Bone marrow (tissue), 2 donors: ENCODE data around the gene GPC5.
"Not testable (repeated sequence)": the region's sequence is repeated elsewhere in the genome, so short reads cannot be mapped to it uniquely, and the experiment has no call there.

Source experiments
- DNase-seq, 2 donors: peaks; one replicate each; lab custom pipeline; 2025; lab: John Stamatoyannopoulos, UW

GPC5 gene

DNA sequence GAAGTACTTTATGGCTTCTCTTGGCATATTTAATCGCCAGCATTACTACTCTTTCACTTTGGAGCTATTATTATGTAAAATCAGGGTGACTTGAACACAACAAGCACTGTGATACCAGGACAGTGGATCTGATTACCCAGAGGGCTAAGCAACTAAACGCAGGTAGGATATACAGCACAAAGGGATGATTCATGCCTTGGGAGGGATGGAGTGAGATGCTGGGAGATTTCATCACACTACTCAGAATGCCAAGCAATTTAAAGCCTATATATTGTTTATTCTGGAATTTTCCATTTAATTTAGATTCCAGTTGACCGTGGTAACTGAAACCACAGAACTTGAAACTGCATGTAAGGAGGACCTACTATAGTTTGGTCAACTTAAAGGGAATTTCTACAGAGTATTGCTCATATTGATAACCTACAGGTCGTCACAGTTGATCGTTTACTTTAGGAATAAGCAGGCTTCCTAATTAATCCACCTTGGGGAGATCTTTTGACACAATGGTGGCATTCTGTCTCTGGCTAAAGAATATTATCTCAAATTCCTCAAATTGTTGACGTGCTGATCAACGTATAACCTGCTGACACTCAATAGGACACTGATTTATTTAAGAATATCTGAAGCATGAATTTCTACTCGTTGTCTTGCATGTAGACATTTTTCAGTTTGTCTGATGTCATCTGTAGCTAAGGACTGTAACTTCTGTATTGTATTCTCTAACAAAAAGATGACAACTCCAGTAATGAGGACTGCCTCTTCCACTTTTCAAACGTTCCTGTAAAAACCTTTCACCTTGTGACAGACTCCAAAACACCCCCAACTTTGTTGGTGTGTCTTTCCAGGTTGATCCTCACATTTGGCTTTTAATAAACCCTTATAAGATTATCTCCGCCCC lies 254.2 kb downstream of the GPC5 start:
- no peak for DNase-seq

DNA sequence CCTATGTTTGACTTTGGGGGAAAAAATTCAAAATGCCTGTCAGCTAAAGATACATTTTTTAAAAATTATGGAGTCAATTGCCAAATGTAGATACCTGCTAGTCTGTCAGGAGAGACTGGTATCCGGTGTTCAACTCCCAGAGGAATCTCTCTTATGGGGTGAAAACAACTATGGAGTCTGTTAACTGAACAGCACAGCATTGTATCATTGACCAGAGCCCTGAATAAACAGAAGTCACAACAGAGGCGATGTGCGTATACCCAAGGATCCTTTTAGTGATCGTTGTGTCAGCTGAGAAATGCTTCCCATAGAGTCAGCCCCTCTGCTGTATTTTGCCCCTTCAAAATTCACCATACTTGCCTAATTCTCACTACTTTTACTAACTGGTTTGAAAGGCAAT lies 257.3 kb downstream of the GPC5 start:
- no peak for DNase-seq

DNA sequence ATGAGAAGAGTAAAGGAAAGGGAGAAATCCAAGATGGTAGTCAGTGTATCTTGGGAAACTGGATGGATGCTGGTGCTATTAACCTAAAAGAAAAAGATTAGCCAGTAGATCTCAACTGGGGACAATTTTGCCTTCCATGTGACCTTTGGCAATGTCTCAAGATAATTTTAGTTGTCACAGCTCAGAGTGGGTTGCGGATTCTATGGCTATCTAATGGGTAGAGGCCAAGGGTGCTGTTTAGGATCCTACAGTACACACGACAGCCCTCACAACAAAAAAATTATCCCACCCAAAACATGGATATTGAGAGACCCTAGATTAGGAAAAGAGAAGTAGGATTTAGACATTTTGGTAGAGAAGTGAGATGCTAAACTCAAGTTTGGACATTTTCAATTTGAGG lies 258.9 kb downstream of the GPC5 start:
- DNase-seq, result no peak

DNA sequence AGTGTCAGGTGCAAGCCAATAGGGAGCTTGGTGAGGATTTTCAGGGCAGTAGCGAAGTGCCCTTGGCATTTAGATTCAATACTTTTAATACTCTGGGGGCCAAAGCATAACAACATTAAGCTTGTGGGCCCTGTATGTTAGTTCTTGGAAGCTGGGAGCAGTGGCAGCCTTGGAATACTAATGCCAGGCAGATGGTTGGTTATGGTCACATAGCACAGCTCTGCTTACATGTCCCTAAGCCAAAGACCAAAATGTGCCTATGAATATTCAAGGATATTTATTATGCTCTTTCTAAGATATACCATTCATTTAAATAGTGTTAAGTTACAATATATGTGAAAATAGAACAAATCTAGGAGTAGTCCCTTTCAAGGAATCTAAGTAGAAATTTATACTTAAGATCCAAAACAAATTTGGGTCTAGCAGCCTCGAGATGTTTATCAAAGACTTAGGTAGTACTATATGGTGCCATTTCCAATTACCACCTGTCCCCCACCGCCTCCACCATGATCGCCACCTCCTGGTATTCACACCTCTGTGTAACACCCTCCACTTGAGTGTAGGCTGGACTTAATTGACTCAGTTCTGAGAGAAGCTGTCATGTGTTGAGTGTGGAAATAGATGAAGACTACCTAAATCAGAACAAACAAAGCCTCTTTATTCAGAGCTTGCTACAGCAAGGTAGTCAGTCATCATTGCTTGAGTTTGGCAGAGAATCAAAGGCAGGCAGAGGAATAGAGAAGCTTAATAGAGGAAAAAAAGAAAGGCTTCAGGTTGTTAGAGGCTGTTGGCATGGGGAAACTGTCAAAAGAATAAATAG lies 261.0 kb downstream of the GPC5 start:
- no peak for DNase-seq

DNA sequence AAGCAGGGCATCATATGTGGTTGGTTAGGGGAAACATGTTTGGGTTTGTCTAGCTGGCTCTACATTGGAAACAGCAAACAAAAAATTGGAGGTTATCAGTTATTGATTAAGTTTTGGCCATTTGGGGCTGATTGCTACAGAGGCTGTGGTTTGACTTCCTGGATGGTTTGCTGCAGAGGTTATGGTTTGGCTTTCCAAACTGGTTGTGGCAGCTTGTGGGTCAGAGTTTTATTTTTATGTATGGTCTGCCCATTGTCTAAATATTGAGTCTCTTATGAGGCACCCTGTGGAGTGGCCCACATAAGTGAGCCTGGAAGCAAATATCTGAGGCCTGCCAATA lies 261.6 kb downstream of the GPC5 start:
- DNase-seq, result no peak

DNA sequence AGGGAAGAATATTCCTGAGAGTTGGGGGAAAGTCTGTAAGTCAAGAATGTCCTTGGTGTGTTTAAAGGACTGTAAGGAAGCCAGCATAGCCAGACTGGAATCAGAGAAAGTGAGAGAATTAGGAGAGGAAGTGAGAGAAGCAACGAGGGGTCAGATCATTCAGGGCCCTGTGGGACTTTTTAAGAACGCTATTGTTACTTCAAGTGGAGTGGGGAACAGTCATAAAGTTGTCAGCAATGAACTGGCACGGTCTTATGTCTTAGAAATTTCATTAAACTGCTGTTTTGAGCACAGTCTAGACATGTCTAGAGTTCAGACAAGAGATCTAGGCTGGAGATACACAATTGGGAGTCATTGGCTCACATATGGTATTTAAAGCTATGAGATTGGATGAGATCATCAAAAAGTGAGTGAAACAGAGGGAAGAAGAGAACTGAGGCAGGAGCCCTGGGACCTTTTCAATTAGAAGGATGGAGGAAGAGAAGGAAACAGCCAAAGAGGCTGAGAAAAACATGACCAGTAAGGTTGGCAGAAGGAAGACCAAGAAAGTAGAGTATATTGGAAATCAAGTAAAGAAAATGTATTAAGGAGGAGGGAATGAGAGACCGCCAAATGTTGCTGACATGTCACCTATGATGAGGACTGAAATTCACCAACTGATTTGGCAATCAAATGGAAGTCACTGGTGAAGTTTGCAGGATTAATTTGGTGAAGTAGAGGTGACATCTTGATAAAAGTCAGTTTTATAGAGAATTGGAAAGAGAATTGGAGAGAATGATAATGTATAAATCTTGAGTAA lies 263.5 kb downstream of the GPC5 start:
- no peak for DNase-seq

DNA sequence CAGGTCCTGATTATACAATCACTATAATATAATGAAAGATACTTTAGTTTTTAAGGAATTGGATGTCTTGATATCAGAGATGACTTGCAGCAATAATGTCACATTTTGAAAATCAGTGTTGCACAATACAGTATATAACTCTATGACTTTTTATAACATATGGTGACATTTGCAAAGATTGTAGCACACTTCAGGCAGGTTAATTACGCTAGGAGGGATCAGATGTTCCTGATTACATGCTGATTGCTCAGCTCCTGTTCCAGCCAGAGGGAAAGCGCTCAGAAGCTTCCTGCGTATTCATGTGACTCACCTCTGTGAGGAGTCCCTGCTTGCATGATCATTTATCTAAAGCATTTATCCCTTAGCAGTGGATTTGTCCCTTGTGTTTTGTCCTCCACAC lies 265.6 kb downstream of the GPC5 start:
- no peak for DNase-seq

DNA sequence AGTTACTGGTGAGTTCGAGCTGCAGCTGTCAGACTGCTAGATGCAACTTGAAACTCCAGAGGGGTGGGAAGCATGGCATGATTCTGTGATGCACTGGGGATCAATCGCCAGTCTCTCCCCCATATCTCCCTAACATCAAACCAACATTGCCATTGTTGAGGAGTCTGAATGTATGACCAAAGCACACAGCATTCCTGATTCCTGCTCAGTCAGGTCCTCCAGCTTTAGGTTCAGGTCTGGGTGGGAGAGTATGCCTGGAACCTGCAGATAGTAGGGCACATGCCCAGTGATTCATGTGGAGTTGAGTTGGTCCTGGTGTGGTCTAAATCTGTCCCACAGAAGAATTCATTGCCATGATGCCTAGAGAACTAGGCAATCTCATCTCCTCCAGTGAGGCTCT lies 269.1 kb downstream of the GPC5 start:
- DNase-seq, result no peak

DNA sequence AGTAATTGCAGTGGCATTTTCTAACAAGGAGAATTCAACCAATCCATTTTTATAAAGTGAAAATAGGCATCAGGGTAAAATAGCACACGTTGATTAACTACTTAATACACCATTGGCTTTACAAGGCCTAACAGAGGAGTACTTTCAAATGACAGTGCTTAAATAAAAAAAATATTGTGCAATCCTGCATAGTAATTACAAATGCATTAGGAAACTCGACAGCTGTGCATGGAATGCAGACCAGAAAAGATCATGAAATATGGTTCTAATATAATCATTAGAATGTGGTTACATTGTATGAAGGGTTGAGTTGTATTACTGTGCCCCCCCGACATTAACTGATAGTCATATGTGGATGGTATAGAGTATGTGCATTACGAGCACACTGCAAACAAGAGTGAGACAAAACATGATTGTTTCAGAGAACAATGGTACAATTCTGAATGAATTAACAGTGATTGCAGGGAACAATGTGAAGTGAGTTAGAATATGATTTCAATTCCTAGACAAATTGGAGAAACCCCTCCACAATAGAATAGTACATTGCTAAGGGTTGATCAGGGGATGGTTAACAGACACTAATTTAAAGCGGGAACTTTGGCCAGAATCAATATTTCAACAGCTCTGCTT lies 270.6 kb downstream of the GPC5 start:
- DNase-seq, result no peak

DNA sequence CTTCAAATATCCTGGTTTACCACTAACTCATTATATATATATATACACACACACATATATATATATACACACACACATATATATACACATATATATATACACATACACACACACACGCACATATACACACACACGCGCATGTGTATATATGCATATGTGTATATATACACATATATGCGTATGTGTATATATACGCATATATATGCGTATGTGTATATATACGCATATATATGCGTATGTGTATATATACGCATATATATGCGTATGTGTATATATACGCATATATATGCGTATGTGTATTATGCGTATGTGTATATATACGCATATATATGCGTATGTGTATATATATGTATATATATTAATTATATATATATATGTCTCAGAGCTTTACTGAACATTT lies 275.9 kb downstream of the GPC5 start:
- DNase-seq, result not testable (repeated sequence)

DNA sequence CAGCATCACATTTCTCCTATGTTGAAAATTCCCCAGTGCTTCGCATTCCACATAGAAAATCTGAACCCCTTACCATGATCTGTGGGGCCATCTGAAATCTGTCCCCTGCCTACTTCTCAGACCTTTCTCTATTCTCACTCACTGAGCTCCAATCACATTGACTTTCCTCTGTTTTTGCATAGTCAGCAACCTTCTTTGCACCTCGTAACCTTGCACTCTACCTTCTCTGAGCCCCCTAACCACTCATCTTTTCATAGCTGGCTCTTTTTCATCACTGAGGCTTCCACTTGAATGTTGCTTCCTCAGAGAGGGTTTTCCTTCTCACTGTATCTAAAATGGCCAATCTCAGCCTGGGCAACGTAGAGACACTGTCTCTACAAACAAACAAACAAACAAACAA lies 286.3 kb downstream of the GPC5 start:
- DNase-seq, result no peak

DNA sequence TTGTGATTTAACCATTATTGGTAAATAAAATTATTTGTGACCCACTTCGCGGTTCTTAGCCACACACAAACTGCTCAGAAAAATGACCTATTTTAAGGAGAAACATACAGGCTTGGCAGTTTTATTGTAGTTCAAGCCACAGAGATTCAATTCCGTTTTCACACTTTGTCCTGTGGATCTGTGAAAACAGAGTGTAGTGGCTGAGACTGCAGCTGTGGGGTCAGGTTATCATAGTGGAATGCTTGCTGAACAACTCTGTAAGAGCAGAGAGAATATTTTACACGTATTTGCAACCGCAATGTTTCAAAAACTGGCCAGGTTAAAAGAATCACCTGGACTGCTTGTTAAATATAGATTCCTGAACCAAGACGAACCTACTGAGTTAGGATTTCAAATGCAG lies 292.5 kb downstream of the GPC5 start:
- no peak for DNase-seq

DNA sequence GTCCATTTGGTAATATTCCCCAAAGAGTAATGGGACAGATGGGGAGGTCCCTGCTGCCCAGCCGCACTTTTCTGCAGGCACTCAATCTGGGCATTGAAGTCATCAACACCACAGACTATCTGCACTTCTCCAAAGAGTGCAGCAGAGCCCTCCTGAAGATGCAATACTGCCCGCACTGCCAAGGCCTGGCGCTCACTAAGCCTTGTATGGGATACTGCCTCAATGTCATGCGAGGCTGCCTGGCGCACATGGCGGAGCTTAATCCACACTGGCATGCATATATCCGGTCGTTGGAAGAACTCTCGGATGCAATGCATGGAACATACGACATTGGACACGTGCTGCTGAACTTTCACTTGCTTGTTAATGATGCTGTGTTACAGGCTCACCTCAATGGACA lies 295.0 kb downstream of the GPC5 start:
- DNase-seq, result no peak

DNA sequence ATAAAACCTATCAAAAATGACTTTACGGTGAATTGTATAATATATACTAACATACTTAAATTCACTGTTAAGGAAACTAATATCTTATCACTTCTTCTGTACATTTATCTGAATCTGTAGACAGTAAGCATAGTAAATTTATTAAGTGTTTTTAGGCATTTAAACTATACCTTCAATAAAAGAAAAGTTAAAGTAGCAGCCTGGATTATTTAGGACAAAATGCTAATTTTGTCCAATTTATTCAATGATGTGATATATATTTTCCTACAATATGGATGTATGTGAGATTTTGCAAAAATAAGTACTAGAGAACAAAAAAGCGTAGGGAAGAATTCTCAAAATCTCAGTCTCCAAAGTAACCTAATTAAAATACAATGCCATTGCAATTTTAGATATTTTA lies 299.9 kb downstream of the GPC5 start:
- DNase-seq, result no peak

DNA sequence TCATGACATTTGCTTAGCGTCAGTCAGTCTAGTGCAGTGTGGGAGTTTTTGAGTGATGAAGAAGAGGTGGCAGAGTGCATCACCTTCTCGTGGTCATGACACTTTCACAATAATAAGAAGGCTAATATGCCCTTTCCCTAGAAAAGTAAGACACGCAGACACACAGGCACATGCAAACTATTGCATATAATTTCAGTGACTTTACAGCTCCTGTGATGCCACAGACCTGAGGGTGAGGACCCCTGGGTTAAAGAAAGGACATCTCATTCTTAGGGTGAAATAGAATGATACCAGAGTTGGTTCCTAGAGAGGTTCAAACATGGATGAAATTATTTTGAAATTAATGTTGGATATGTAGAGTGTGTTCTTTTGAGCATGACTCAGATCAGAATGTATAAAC lies 300.3 kb downstream of the GPC5 start:
- DNase-seq, result no peak

DNA sequence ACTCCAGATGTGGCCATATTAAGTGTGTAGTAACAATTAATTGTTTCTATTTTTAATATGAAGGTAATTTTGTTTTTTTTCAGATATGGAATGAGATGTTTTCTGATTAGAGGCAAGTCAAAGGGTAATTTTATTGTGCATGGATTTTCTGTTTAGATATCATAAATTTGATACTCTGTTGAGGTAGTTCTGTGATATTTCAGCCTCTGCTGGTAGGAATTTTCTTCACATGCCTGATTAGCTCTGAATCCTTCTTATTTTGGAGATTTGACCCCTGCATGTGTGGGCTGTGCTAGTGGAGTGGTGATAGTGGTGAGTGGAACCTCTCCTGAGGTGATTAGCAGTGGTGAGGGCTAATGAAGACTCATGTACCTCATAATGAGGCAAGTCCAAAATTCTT lies 301.4 kb downstream of the GPC5 start:
- DNase-seq, result no peak

DNA sequence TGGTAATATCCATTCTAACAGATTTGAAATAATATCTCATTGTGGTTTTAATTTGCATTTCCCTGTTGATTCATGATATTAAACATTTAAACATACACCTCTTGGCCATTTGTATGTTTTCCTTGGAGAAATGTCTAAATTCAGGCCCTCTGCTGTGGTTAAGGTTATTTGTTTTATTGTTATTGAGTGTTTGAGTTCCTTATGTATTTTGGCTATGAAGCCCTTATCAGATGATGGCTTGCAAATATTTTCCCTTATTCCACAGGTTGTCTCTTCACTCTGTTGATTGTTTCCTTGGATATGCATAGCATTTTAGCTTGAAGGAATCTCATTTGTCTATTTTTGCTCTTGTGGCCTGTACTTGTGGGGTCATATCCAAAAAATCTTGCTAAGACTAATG lies 303.6 kb downstream of the GPC5 start:
- DNase-seq, result no peak

DNA sequence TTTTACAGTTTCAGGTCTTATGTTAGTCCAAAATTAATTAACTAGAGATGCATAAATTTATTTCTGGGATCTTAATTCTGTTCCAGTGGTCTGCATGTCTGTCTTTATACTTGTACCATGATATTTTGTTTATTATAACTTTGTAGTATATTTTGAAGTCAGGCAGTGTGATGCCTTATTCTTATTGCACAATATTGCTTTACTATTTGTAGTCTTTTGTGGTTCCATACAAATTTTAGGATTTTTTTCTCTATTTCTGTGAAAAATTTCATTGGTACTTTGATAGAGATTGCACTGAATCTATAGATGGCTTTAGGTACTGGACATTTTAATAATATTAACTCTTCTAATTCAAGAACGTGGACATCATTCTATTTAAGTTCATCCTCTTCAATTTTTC lies 304.0 kb downstream of the GPC5 start:
- DNase-seq, result no peak

DNA sequence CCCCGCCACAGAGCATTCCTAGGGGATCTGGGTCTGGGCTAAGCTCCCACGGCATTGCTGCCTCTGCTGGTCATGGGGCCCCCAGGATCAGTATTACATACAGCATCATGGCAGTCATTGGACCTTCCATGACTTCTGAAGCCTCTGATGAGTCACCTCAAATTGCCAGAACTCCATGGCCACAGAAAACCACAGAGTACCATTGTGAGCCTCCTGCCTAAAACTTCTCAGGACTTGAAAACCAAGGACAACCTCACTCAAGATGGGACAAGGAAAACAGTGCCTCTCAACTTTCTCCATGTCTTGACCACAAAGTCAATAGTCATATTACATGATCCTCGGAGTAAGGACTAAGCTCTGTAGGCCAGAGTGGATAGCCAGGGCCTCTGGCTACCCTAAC lies 306.0 kb downstream of the GPC5 start:
- DNase-seq, result no peak

DNA sequence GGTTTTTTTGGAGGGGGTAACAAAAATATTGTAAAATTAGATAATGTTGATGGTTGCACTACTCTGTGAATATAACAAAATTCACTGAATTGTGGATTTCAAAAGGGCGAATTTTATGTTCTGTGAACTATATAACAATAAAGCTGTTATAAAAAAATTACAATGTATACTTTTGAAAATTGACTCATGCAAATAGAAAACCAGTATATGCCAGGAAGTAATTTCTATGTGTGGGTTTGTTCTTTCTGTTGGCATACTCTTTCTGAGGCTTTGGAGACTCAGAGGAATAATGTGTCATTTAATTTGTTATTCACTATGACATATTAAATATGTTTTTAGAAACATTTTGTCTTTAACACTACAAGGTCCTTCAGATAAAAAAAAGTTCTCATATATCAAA lies 310.1 kb downstream of the GPC5 start:
- DNase-seq, result no peak

DNA sequence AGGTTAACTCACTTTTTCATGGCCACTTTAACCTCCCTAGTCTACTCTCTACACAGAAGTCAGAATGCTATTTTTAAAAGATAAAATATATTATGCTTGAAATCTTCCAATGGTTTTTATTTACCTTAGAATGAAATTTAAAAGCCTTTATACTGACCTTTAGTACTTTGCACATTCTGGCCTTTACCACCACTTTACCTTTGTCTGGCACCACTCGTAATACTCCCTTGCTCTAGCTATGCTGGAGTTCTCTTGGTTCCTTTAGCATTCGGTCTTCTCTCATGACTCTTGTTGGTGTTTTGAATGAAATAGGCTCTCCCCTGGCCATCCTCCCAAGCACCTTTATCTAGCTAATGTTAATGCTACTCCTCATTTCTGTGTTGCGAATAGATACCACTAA lies 310.8 kb downstream of the GPC5 start:
- no peak for DNase-seq

DNA sequence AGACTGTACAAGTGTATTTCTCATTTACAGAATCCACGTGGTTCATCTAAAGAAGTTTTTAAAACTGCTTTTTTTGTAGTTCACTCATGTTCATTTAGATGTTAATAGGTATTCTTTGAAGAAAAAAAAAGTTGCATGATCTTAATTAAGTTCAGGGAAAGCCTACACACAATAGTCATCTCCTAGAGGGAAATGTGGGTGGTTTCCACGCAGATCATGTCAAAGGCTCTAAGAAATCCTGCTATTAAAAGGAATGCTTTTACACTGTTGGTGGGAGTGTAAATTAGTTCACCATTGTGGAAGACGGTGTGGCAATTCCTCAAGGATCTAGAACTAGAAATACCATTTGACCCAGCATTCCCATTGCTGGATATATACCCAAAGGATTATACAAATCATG lies 312.3 kb downstream of the GPC5 start:
- no peak for DNase-seq
